IPS-NIHi7 (cell line): Measurements from ENCODE around the gene RSPH3.

ENCODE experiments used
- DNase-seq: peaks from one replicate; pipeline ENCODE4 v3.0.0; 2012; ENCODE audit warnings: mixed read lengths; ENCODE audit errors: extremely low spot score

RSPH3 gene

GRCh38 chr6:158933079-158933595 is 66.9 kb downstream of the RSPH3 start:
- DNase-seq = no peak

DNA sequence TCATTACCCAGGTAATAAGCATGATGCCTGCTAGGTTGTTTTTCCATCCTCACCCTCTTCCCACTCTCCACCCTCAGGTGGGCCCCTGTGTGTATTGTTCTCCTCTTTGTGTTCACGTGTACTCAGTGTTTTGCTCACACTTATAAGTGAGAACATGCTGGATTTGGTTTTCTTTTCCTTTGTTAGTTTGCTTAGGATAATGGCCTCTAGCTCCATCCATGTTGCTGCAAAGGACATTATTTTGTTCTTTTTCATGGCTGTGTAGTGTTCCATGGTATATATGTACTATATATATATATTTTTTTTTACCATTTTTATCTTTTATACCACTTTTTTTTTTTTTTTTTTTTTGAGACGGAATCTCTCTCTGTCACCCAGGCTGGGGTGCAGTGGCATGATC is 71.9 kb downstream of the RSPH3 start:
- no peak for DNase-seq

- no peak for DNase-seq
These were observed 73.6 kb downstream of the RSPH3 start for GRCh38 chr6:158926414-158926813.

- no peak for DNase-seq
These were observed 75.2 kb downstream of the RSPH3 start for GRCh38 chr6:158924499-158925455.

GRCh38 chr6:158923805-158924498 is 76.0 kb downstream of the RSPH3 start:
- DNase-seq = no peak
